ENCODE results near the gene ARMC9.
"Not testable (repeated sequence)": the region's sequence is repeated elsewhere in the genome, so short reads cannot be mapped to it uniquely, and the experiment has no call there.

ARMC9 gene

GRCh38 chr2:231362555-231363184 lies 164.2 kb downstream of the ARMC9 start:
- DNase-seq (ENCODE audit: low read depth), result peak; percentile 73

- DNase-seq (ENCODE audit: low read depth), result no peak
These were observed 165.6 kb downstream of the ARMC9 start for GRCh38 chr2:231364061-231364460.

- DNase-seq (ENCODE audit: low read depth), result no peak
These were observed 166.8 kb downstream of the ARMC9 start for GRCh38 chr2:231364961-231365810.

GRCh38 chr2:231367178-231367577 lies 168.7 kb downstream of the ARMC9 start:
- DNase-seq (ENCODE audit: low read depth), result no peak

- DNase-seq (ENCODE audit: low read depth), result no peak
These were observed 171.4 kb downstream of the ARMC9 start for GRCh38 chr2:231369580-231370428.

GRCh38 chr2:231370429-231370748 lies 172.0 kb downstream of the ARMC9 start:
- DNase-seq (ENCODE audit: low read depth), result no peak

- no peak for DNase-seq (ENCODE audit: low read depth)
These were observed 172.5 kb downstream of the ARMC9 start for GRCh38 chr2:231370749-231371429.

GRCh38 chr2:231371430-231372054 lies 173.1 kb downstream of the ARMC9 start:
- DNase-seq (ENCODE audit: low read depth), result no peak

GRCh38 chr2:231372326-231372725 lies 173.9 kb downstream of the ARMC9 start:
- no peak for DNase-seq (ENCODE audit: low read depth)

- no peak for DNase-seq (ENCODE audit: low read depth)
These were observed 174.8 kb downstream of the ARMC9 start for GRCh38 chr2:231373184-231373583.

- no peak for DNase-seq (ENCODE audit: low read depth)
These were observed 175.4 kb downstream of the ARMC9 start for GRCh38 chr2:231373786-231374349.

- DNase-seq (ENCODE audit: low read depth), result no peak
These were observed 176.3 kb downstream of the ARMC9 start for GRCh38 chr2:231374771-231375170.

- DNase-seq (ENCODE audit: low read depth), result not testable (repeated sequence)
These were observed 177.7 kb downstream of the ARMC9 start for GRCh38 chr2:231375994-231376615.

- DNase-seq (ENCODE audit: low read depth), result no peak
These were observed 178.4 kb downstream of the ARMC9 start for GRCh38 chr2:231376857-231377256.

- no peak for DNase-seq (ENCODE audit: low read depth)
These were observed 179.7 kb downstream of the ARMC9 start for GRCh38 chr2:231378026-231378722.

- no peak for DNase-seq (ENCODE audit: low read depth)
These were observed 181.1 kb downstream of the ARMC9 start for GRCh38 chr2:231379266-231380215.

GRCh38 chr2:231380307-231380706 lies 181.9 kb downstream of the ARMC9 start:
- DNase-seq (ENCODE audit: low read depth), result no peak

- no peak for DNase-seq (ENCODE audit: low read depth)
These were observed 182.8 kb downstream of the ARMC9 start for GRCh38 chr2:231380991-231381847.

Data from CMK (cell line).